Astrocyte (in vitro differentiated cells and primary cell): ENCODE data around the gene ARHGAP6. TPM values are rescaled to one million over a fixed set of nuclear protein-coding genes. Genes with fewer than 3 reads are reported as not detected.

Experiments used
- DNase-seq: peaks from one replicate; pipeline ENCODE4 v3.0.0-alpha.2; 2010; ENCODE audit warnings: low read depth
- FAIRE-seq: peaks from 2 replicates; lab custom pipeline; 2011; peaks lifted over from hg19 to GRCh38; lab: Jason Lieb, UNC
- H2AFZ ChIP-seq: 2 replicates; pipeline ENCODE4 v1.6.0; 2012; ENCODE audit warnings: low read depth, low read length, inconsistent platforms
- H3K27ac ChIP-seq: 2 replicates; pipeline ENCODE4 v1.5.1; 2011; ENCODE audit warnings: low read depth, low read length, inconsistent platforms
- H3K27me3 ChIP-seq: 2 replicates; pipeline ENCODE4 v1.6.0; 2011; ENCODE audit warnings: low read length, inconsistent platforms; ENCODE audit not compliant: insufficient read depth
- H3K36me3 ChIP-seq: 2 replicates; pipeline ENCODE4 v1.5.1; 2011; ENCODE audit warnings: low read length, inconsistent platforms; ENCODE audit not compliant: insufficient read depth
- H3K4me1 ChIP-seq: 2 replicates; pipeline ENCODE4 v1.5.1; 2011; ENCODE audit warnings: low read length, inconsistent platforms; ENCODE audit not compliant: insufficient read depth
- H3K4me2 ChIP-seq: 2 replicates; pipeline ENCODE4 v1.6.0; 2012; ENCODE audit warnings: low read length, inconsistent platforms
- H3K4me3 ChIP-seq: 2 replicates; pipeline ENCODE4 v1.5.1; 2011; ENCODE audit warnings: low read depth, mild to moderate bottlenecking, low read length, inconsistent platforms; ENCODE audit not compliant: insufficient read depth
- H3K79me2 ChIP-seq: 2 replicates; pipeline ENCODE4 v1.6.0; 2012; ENCODE audit warnings: mild to moderate bottlenecking, low read length, inconsistent platforms; ENCODE audit not compliant: insufficient read depth
- H3K9ac ChIP-seq: 2 replicates; pipeline ENCODE4 v1.6.0; 2012; ENCODE audit warnings: mild to moderate bottlenecking, low read length, inconsistent platforms
- H3K9me3 ChIP-seq: 2 replicates; pipeline ENCODE4 v1.5.1; 2012; ENCODE audit warnings: low read depth, mild to moderate bottlenecking, low read length, inconsistent platforms; ENCODE audit not compliant: insufficient read depth
- H4K20me1 ChIP-seq: 2 replicates; pipeline ENCODE4 v1.6.0; 2012; ENCODE audit warnings: low read length, inconsistent platforms; ENCODE audit not compliant: insufficient read depth
- H3K27ac Mint-ChIP-seq: one replicate; pipeline ENCODE4 v1.8.0; 2021; ENCODE audit warnings: mild to moderate bottlenecking, mixed read lengths; ENCODE audit not compliant: unreplicated experiment
- H3K27me3 Mint-ChIP-seq: one replicate; pipeline ENCODE4 v1.8.0; 2021; ENCODE audit warnings: low read depth, mixed read lengths; ENCODE audit not compliant: unreplicated experiment
- H3K36me3 Mint-ChIP-seq: one replicate; pipeline ENCODE4 v1.8.0; 2021; ENCODE audit warnings: low read depth, mixed read lengths; ENCODE audit not compliant: unreplicated experiment
- H3K4me1 Mint-ChIP-seq: one replicate; pipeline ENCODE4 v1.8.0; 2021; ENCODE audit warnings: low read depth, mixed read lengths; ENCODE audit not compliant: unreplicated experiment
- H3K4me3 Mint-ChIP-seq: one replicate; pipeline ENCODE4 v1.8.0; 2021; ENCODE audit warnings: mild to moderate bottlenecking, moderate library complexity, mixed read lengths; ENCODE audit not compliant: unreplicated experiment
- H3K9me3 Mint-ChIP-seq: one replicate; pipeline ENCODE4 v1.8.0; 2021; ENCODE audit warnings: mild to moderate bottlenecking, mixed read lengths; ENCODE audit not compliant: unreplicated experiment
- CTCF ChIP-seq: IDR thresholded peaks from 2 replicates; pipeline ENCODE4 v1.5.1; 2011; ENCODE audit warnings: low read depth, mild to moderate bottlenecking, inconsistent platforms, low read length, moderate library complexity; ENCODE audit not compliant: insufficient read depth
- EZH2 ChIP-seq: IDR thresholded peaks from 2 replicates; pipeline ENCODE4 v1.6.1; 2012; ENCODE audit warnings: mild to moderate bottlenecking, low read length, inconsistent platforms; ENCODE audit not compliant: insufficient read depth
- total RNA-seq: library from RNA; stranded (reverse); gene quantifications from 2 replicates; pipeline ENCODE4 v1.2.1, GENCODE V29; 2021

Gene ARHGAP6
- total RNA-seq, 1 donor from 2014 or later: 0.30 TPM

GRCh38 chrX:11423949-11424348 is 241.8 kb downstream of the ARHGAP6 start:
- Histone ChIP-seq H3K27me3 (no peaks in the 10 kb centered on the region), H3K9ac (no peak overlapping the region), H3K27ac (no peak overlapping the region), H4K20me1 (no peaks in the 10 kb centered on the region), H3K4me1 (no peaks in the 10 kb centered on the region), H3K79me2 (no peaks in the 10 kb centered on the region), H3K36me3 (no peaks in the 10 kb centered on the region), H3K4me3 (no peak overlapping the region), H3K9me3 (no peaks in the 10 kb centered on the region), H2AFZ (no peak overlapping the region), H3K4me2 (no peak overlapping the region)
- Mint-ChIP-seq H3K36me3 (no peaks in the 10 kb centered on the region), H3K9me3 (no peaks in the 10 kb centered on the region), H3K27ac (no peak overlapping the region), H3K4me3 (no peak overlapping the region), H3K27me3 (peaks cover 7% of the 10 kb centered on the region), H3K4me1 (peaks cover 4% of the 10 kb centered on the region)
- DNase-seq (no peak), FAIRE-seq (peak; percentile 85)
- no peak for TF ChIP-seq CTCF
- TF ChIP-seq EZH2: no peak

GRCh38 chrX:11423362-11423818 is 242.3 kb downstream of the ARHGAP6 start:
- H3K27me3 ChIP-seq: no peaks in the 10 kb centered on the region
- H3K4me1 Mint-ChIP-seq: peaks cover 4% of the 10 kb centered on the region
- H3K9me3 Mint-ChIP-seq: no peaks in the 10 kb centered on the region
- H2AFZ ChIP-seq: peak overlapping the region; percentile 68
- no peaks in the 10 kb centered on the region for H3K79me2 ChIP-seq
- H3K4me3 ChIP-seq: no peak overlapping the region
- H3K4me2 ChIP-seq: no peak overlapping the region
- H3K36me3 ChIP-seq: no peaks in the 10 kb centered on the region
- peaks cover 7% of the 10 kb centered on the region for H3K27me3 Mint-ChIP-seq
- TF ChIP-seq CTCF (no peak), EZH2 (no peak)
- FAIRE-seq (peak; percentile 93), DNase-seq (peak; percentile 80)
- no peaks in the 10 kb centered on the region for H3K4me1 ChIP-seq
- no peaks in the 10 kb centered on the region for H4K20me1 ChIP-seq
- H3K36me3 Mint-ChIP-seq: no peaks in the 10 kb centered on the region
- H3K9ac ChIP-seq: no peak overlapping the region
- H3K9me3 ChIP-seq: no peaks in the 10 kb centered on the region
- no peak overlapping the region for H3K4me3 Mint-ChIP-seq
- H3K27ac Mint-ChIP-seq: peak overlapping the region; percentile 91
- no peak overlapping the region for H3K27ac ChIP-seq

- Mint-ChIP-seq H3K4me3 (no peak overlapping the region), H3K27me3 (peaks cover 7% of the 10 kb centered on the region), H3K4me1 (peaks cover 4% of the 10 kb centered on the region), H3K27ac (no peak overlapping the region), H3K9me3 (no peaks in the 10 kb centered on the region), H3K36me3 (no peaks in the 10 kb centered on the region)
- no peak overlapping the region for H2AFZ ChIP-seq
- H3K9me3 ChIP-seq: no peaks in the 10 kb centered on the region
- H3K27me3 ChIP-seq: no peaks in the 10 kb centered on the region
- H3K4me3 ChIP-seq: no peak overlapping the region
- FAIRE-seq (no peak), DNase-seq (no peak)
- no peaks in the 10 kb centered on the region for H4K20me1 ChIP-seq
- H3K79me2 ChIP-seq: no peaks in the 10 kb centered on the region
- TF ChIP-seq EZH2 (no peak), CTCF (no peak)
- H3K36me3 ChIP-seq: no peaks in the 10 kb centered on the region
- H3K4me1 ChIP-seq: no peaks in the 10 kb centered on the region
- no peak overlapping the region for H3K9ac ChIP-seq
- no peak overlapping the region for H3K27ac ChIP-seq
- no peak overlapping the region for H3K4me2 ChIP-seq
Measured at GRCh38 chrX:11422525-11422857, 243.2 kb downstream of the ARHGAP6 start.
